GM12878 (cell line): Measurements from ENCODE around the gene PDLIM3. TPM values are rescaled to one million over a fixed set of nuclear protein-coding genes. Genes with fewer than 3 reads are reported as not detected.
A peak's percentile ranks its signal among the peaks of the same experiment; 100 is the strongest.

Experiments used
- ATAC-seq: fragments of 200-7000 bp; cut with Tn5 transposase; 3 replicates; pipeline ENCODE4 v1.9.1; 2020; ENCODE audit warnings: mild to moderate bottlenecking, moderate library complexity
- BruUV-seq: library from RNA; stranded (reverse); fragments of 400-500 nt; replicated peaks from 2 replicates; lab custom pipeline; 2021; lab: Mats Ljungman, UMichigan
- CTCF ChIA-PET: fragments of 300-600 bp; sonication (Branson Sonifier 250); formaldehyde crosslinking; extraction: SDS; loops from one replicate; lab custom pipeline; 2021; ENCODE audit warnings: inconsistent platforms; lab: Yijun Ruan, JAX
- POLR2A ChIA-PET: fragments of 350-600 bp; formaldehyde crosslinking; extraction: SDS; loops from one replicate; lab custom pipeline; 2021; ENCODE audit warnings: inconsistent platforms; lab: Charles Lee
- RAD21 ChIA-PET: fragments of 300-600 bp; sonication (Branson Sonifier 250); formaldehyde crosslinking; loops from one replicate; lab custom pipeline; 2023; ENCODE audit warnings: antibody characterized with exemption; ENCODE audit not compliant: unreplicated experiment; lab: Charles Lee
- SMC1A ChIA-PET: fragments of 300-600 bp; sonication (Branson Sonifier 250); formaldehyde crosslinking; loops from one replicate; lab custom pipeline; 2023; ENCODE audit not compliant: unreplicated experiment, uncharacterized antibody; lab: Charles Lee
- DNase-seq: peaks from one replicate; pipeline ENCODE4 v3.0.0-alpha.2; 2011; ENCODE audit warnings: low read depth, low spot score
- FAIRE-seq: peaks from 3 replicates; lab custom pipeline; 2011; peaks lifted over from hg19 to GRCh38; lab: Jason Lieb, UNC
- H2AFZ ChIP-seq: 2 replicates; pipeline ENCODE4 v1.6.0; 2011; ENCODE audit warnings: low read depth, low read length, control low read depth; ENCODE audit not compliant: control insufficient read depth
- H3K27ac ChIP-seq: 2 replicates; pipeline ENCODE4 v1.5.1; 2011; ENCODE audit warnings: control low read depth; ENCODE audit not compliant: control insufficient read depth, insufficient read depth
- H3K27me3 ChIP-seq, 2 experiments: replicated peaks in 1 of 2; 2 replicates each; pipeline versions ENCODE4 v1.6.0 to v1.6.1; 2011; ENCODE audit warnings: low read length in 1 of 2; ENCODE audit not compliant: control insufficient read depth in 2 of 2, insufficient read depth in 2 of 2
- H3K36me3 ChIP-seq, 2 experiments: 2 replicates each; pipeline ENCODE4 v1.5.1; 2011; ENCODE audit warnings: low read length in 1 of 2; ENCODE audit not compliant: control insufficient read depth in 2 of 2, insufficient read depth in 2 of 2
- H3K4me1 ChIP-seq: 2 replicates; pipeline ENCODE4 v1.6.1; 2011; ENCODE audit warnings: mild to moderate bottlenecking, low read length, moderate library complexity, mixed read lengths; ENCODE audit not compliant: control insufficient read depth, insufficient read depth
- H3K4me2 ChIP-seq: 2 replicates; pipeline ENCODE4 v1.6.0; 2011; ENCODE audit warnings: control low read depth; ENCODE audit not compliant: control insufficient read depth, insufficient read depth
- H3K4me3 ChIP-seq: fragments of 200-600 bp; sonication (generic); 2 replicates; pipeline ENCODE4 v1.5.1; 2016
- H3K79me2 ChIP-seq: 2 replicates; pipeline ENCODE4 v1.6.0; 2011; ENCODE audit warnings: low read length; ENCODE audit not compliant: control insufficient read depth, insufficient read depth
- H3K9ac ChIP-seq: 2 replicates; pipeline ENCODE4 v1.8.0; 2011; ENCODE audit warnings: low read length, control low read depth, mixed read lengths; ENCODE audit not compliant: control insufficient read depth, insufficient read depth
- H3K9me3 ChIP-seq: replicated peaks from 3 replicates; pipeline ENCODE4 v1.5.1; 2011; ENCODE audit warnings: mild to moderate bottlenecking, low read length; ENCODE audit not compliant: control insufficient read depth, insufficient read depth
- H4K20me1 ChIP-seq: 2 replicates; pipeline ENCODE4 v1.6.0; 2011; ENCODE audit not compliant: control insufficient read depth, insufficient read depth
- EED ChIP-seq: sonication (generic); IDR thresholded peaks from 2 replicates; pipeline ENCODE4 v1.6.1; 2016; ENCODE audit warnings: antibody characterized with exemption, low read depth
- EZH2 ChIP-seq: IDR thresholded peaks from 2 replicates; pipeline ENCODE4 v1.6.1; 2012; ENCODE audit warnings: low read depth, mild to moderate bottlenecking, control low read depth, inconsistent platforms, low read length, borderline replicate concordance; ENCODE audit not compliant: control insufficient read depth
- SUZ12 ChIP-seq: fragments of 200-600 bp; sonication (generic); IDR thresholded peaks from one replicate; pipeline ENCODE4 v1.6.1; 2018; ENCODE audit warnings: antibody characterized with exemption, mild to moderate bottlenecking; ENCODE audit not compliant: unreplicated experiment
- TBL1XR1 ChIP-seq: IDR thresholded peaks from 2 replicates; pipeline ENCODE4 v1.6.1; 2012; ENCODE audit warnings: low read depth, low read length, improper control_type of control experiment
- TCF7 ChIP-seq: IDR thresholded peaks from 2 replicates; pipeline ENCODE4 v1.6.1; 2014; ENCODE audit warnings: antibody characterized with exemption, borderline replicate concordance
- WGBS: methylation state at CpG from one replicate; pipeline ENCODE4 v1.1.6; 2016; ENCODE audit warnings: low lambda C conversion rate; ENCODE audit not compliant: insufficient replicate concordance, insufficient coverage; ENCODE audit errors: missing lambda C conversion rate; 5-methylcytosine and 5-hydroxymethylcytosine counted together
- in situ Hi-C: fragments of 300-500 bp; cut with MboI; formaldehyde crosslinking; loops from 9 replicates; pipeline ENCODE4 v1.14.3; 2018; ENCODE audit warnings: mixed read lengths
- intact Hi-C: fragments of 100-400 bp; cut with micrococcal nuclease; formaldehyde crosslinking; loops from one replicate; pipeline ENCODE4 v1.14.2; 2022; ENCODE audit not compliant: unreplicated experiment
- polyA plus RNA-seq, 11 experiments: library from polyadenylated mRNA; depleted of rRNA in 4 of 11; unstranded in 6 of 11; stranded (reverse) in 5 of 11; fragments of >200 nt; fragmentation: Nextera tagmentation in 4 of 11; fragmentation: Illumina TruSeq in 1 of 11; extraction: Ambion mirVana in 4 of 11; extraction: Trizol in 1 of 11; gene quantifications; 1 replicate in 1 of 11; 2 replicates in 10 of 11; pipeline versions ENCODE4 v1.2.1 to v1.2.3, GENCODE V29; 2011 to 2016; ENCODE audit warnings: inconsistent platforms in 2 of 11, missing spikeins in 2 of 11, low read depth in 1 of 11
- total RNA-seq, 4 experiments: library from RNA; depleted of rRNA in 3 of 4; stranded (reverse); fragments of >200 nt in 3 of 4; fragmentation: Illumina TruSeq in 1 of 4; extraction: Trizol in 1 of 4; gene quantifications; 2 replicates each; pipeline versions ENCODE4 v1.2.1 to v1.2.3, GENCODE V29; 2013 to 2021

Gene PDLIM3
- total and polyA plus RNA-seq, 10 of the 15 experiments (the other 5 are each of a cell fraction or from before 2014, with no cell fraction given) = 0.04 to 0.43 (median 0.08) TPM; not detected in 7

GRCh38 chr4:185535612-185536410 is 504 bp upstream of the PDLIM3 start:
- ChIA-PET POLR2A (no interaction called here), SMC1A (no interaction called here), CTCF (no interaction called here), RAD21 (no interaction called here)
- no peak for DNase-seq
- no peak overlapping the region for H3K9ac ChIP-seq
- WGBS = 51% methylated on average over 18 of the region's 32 CpGs
- no peak overlapping the region for H3K4me2 ChIP-seq
- no peak; the same call in 2 of the 3 replicates for ATAC-seq
- peaks cover 4 to 6% of the 10 kb centered on the region in 2 experiments; a peak in 3 of 4 replicates for H3K27me3 ChIP-seq
- in situ Hi-C loops = no loop called here
- H3K27ac ChIP-seq = no peak overlapping the region
- H3K36me3 ChIP-seq = no peaks in the 10 kb centered on the region
- no peak for TF ChIP-seq TCF7
- TF ChIP-seq EZH2 = 0 out of 2 replicates have a peak, but pooled peaks have one; percentile 59
- no peak for TF ChIP-seq TBL1XR1
- no peaks in the 10 kb centered on the region for H3K4me1 ChIP-seq
- H2AFZ ChIP-seq = no peak overlapping the region
- intact Hi-C loops = no loop called here
- FAIRE-seq = no peak
- BruUV-seq = no TSS peak
- no peaks in the 10 kb centered on the region for H3K79me2 ChIP-seq
- H3K4me3 ChIP-seq = no peak overlapping the region
- H3K9me3 ChIP-seq = no peaks in the 10 kb centered on the region
- no peaks in the 10 kb centered on the region for H4K20me1 ChIP-seq

DNA sequence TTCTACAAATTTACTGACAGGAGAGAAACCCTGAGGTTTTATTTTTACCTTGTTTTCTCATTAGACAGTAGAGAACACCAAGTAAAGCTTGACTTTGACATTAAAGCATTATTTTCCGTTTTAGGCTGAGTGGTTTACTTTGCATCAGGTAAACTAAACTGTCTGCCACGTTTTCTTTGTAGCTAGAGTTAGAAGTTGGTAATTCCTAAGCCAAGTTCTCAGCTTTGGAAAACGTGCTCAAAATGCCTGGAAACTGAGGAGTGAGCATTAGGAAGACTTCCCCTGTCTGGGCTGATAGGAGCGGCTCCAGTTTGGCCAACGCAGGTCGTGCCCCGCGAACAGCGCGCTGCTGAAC is 819 bp downstream of the PDLIM3 start:
- H3K4me3 ChIP-seq = no peak overlapping the region
- H3K27me3 ChIP-seq = peaks cover 4 to 6% of the 10 kb centered on the region in 2 experiments; a peak in 3 of 4 replicates
- ChIA-PET SMC1A (interaction anchor here (0.6 kb wide), 1 partner anchor 46 kb away, joined by 3 read pairs; no protein-coding TSS in a partner anchor), RAD21 (no interaction called here), CTCF (no interaction called here), POLR2A (interaction anchor here (0.5 to 0.6 kb wide), 2 partner anchors 393 to 949 kb away, joined by 3 read pairs; no protein-coding TSS in a partner anchor)
- 69% methylated on average over 10 of the region's 10 CpGs for WGBS
- no peaks in the 10 kb centered on the region for H3K9me3 ChIP-seq
- TF ChIP-seq SUZ12 = peak; percentile 9
- no peak for TF ChIP-seq EED
- TF ChIP-seq EZH2 = 0 out of 2 replicates have a peak, but pooled peaks have one; percentile 89
- ATAC-seq (no peak), DNase-seq (no peak), FAIRE-seq (no peak)
- H3K4me2 ChIP-seq = peak overlapping the region; percentile 65; the same call in 1 of the 2 replicates
- H4K20me1 ChIP-seq = no peaks in the 10 kb centered on the region
- no peak overlapping the region for H3K27ac ChIP-seq
- BruUV-seq = no TSS peak
- in situ Hi-C loops = no loop called here
- H2AFZ ChIP-seq = no peak overlapping the region
- H3K4me1 ChIP-seq = no peaks in the 10 kb centered on the region
- intact Hi-C loops = no loop called here
- H3K79me2 ChIP-seq = no peaks in the 10 kb centered on the region
- no peaks in the 10 kb centered on the region for H3K36me3 ChIP-seq
- no peak overlapping the region for H3K9ac ChIP-seq
